Measurements from ENCODE around the gene MZT1. TPM values are rescaled to one million over a fixed set of nuclear protein-coding genes. Genes with fewer than 3 reads are reported as not detected.

Gene MZT1
- total RNA-seq, 1 experiment from 2014 or later: 21.3 TPM

GRCh38 chr13:72666391-72666790 lies 61.0 kb downstream of the MZT1 start:
- Histone ChIP-seq H3K79me1 (ENCODE audit: insufficient read depth, low read depth, low read length, poor library complexity, severe bottlenecking) (no peaks in the 10 kb centered on the region), H3T11ph (ENCODE audit: low read length) (no peak overlapping the region), H2AK5ac (ENCODE audit: insufficient read length, low read length) (no peak overlapping the region), H4K91ac (ENCODE audit: insufficient read length, low read depth, low read length) (no peak overlapping the region), H4K20me1 (ENCODE audit: control insufficient read depth, insufficient read depth, insufficient read length) (no peaks in the 10 kb centered on the region), H3K14ac (ENCODE audit: insufficient read depth, low read length) (no peak overlapping the region), H3K9ac (ENCODE audit: extremely low read depth, insufficient read length, low read length) (no peak overlapping the region), H2BK12ac (ENCODE audit: insufficient read length, low read depth, low read length) (no peak overlapping the region), H3K9me3 (ENCODE audit: control insufficient read depth, low read depth, low read length) (no peaks in the 10 kb centered on the region), H2BK20ac (ENCODE audit: low read depth, low read length, poor library complexity, severe bottlenecking) (no peak overlapping the region), H3K79me2 (ENCODE audit: insufficient read depth, low read length) (no peaks in the 10 kb centered on the region), H2AFZ (ENCODE audit: low read length) (no peak overlapping the region), H3K23ac (ENCODE audit: insufficient read length, low read depth, low read length) (no peak overlapping the region), H3K4me1 (ENCODE audit: insufficient read depth, low read length) (no peaks in the 10 kb centered on the region), H2BK15ac (ENCODE audit: low read depth, low read length) (no peak overlapping the region), H4K8ac (replicated peaks; ENCODE audit: insufficient read length, low read depth, low read length) (no peak overlapping the region), H3K23me2 (ENCODE audit: insufficient read length, low read depth, low read length, poor library complexity, severe bottlenecking) (no peaks in the 10 kb centered on the region), H3K27ac (ENCODE audit: insufficient read length, low read depth, low read length) (no peak overlapping the region), H2BK120ac (ENCODE audit: low read depth, low read length, poor library complexity, severe bottlenecking) (no peak overlapping the region), H3K18ac (ENCODE audit: insufficient read length, low read depth, low read length) (no peak overlapping the region), H3K27me3 (ENCODE audit: insufficient read depth, low read length) (no peaks in the 10 kb centered on the region), H3K56ac (ENCODE audit: insufficient read length, low read depth, low read length) (no peak overlapping the region), H3K4me2 (ENCODE audit: insufficient read depth, insufficient read length, low read length) (no peak overlapping the region), H3K4ac (ENCODE audit: low read depth, low read length) (no peak overlapping the region), H4K5ac (ENCODE audit: insufficient read length, low read depth, low read length) (no peak overlapping the region), H2BK5ac (ENCODE audit: insufficient read length, low read length) (no peak overlapping the region)
- H3K4me3 Mint-ChIP-seq: no peak overlapping the region
- H3K9me3 Mint-ChIP-seq: no peaks in the 10 kb centered on the region
- H3K27me3 Mint-ChIP-seq (ENCODE audit: low read depth): no peaks in the 10 kb centered on the region
- DNase-seq: no peak
- no peak for TF ChIP-seq CTCF (conservative IDR thresholded peaks at IDR 0.05)
- no CpG with 5 or more reads among the region's 1 CpG for WGBS (ENCODE audit: extremely low coverage, insufficient read length, low lambda C conversion rate)
- no peaks in the 10 kb centered on the region for H3K36me3 Mint-ChIP-seq (ENCODE audit: insufficient read depth in 1 of 3, low read depth in 3 of 3)
- peaks cover 6 to 7% of the 10 kb centered on the region in 2 experiments; a peak in 3 of 4 replicates for H3K4me1 Mint-ChIP-seq
- no peak overlapping the region for H3K27ac Mint-ChIP-seq
